IMR-90 (cell line): Measurements from ENCODE around the gene TMEM37. TPM values are rescaled to one million over a fixed set of nuclear protein-coding genes. Genes with fewer than 3 reads are reported as not detected.

Experiments
- ATAC-seq: fragments of 200-7000 bp; cut with Tn5 transposase; 2 replicates; pipeline ENCODE4 v1.9.1; 2020; ENCODE audit warnings: low read depth, mild to moderate bottlenecking, moderate library complexity
- BruUV-seq: library from RNA; stranded (reverse); fragments of 400-500 nt; replicated peaks from 2 replicates; lab custom pipeline; 2021; lab: Mats Ljungman, UMichigan
- CTCF ChIA-PET: fragments of 300-600 bp; formaldehyde crosslinking; extraction: SDS; loops from one replicate; lab custom pipeline; 2021; ENCODE audit warnings: antibody characterized with exemption; lab: Yijun Ruan, JAX
- POLR2A ChIA-PET: fragments of 300-600 bp; sonication (Branson Sonifier 250); formaldehyde crosslinking; loops from one replicate; lab custom pipeline; 2022; ENCODE audit warnings: antibody characterized with exemption; ENCODE audit not compliant: unreplicated experiment; lab: Charles Lee
- DNase-seq: peaks from one replicate; pipeline ENCODE4 v3.0.0; 2013
- H2AFZ ChIP-seq: replicated peaks from 2 replicates; pipeline ENCODE3; 2013; ENCODE audit warnings: low read length, mild to moderate bottlenecking; ENCODE audit not compliant: poor library complexity
- H2AK5ac ChIP-seq: 2 replicates; pipeline ENCODE4 v1.6.1; 2013; ENCODE audit warnings: low read depth, low read length, inconsistent platforms
- H2AK9ac ChIP-seq: replicated peaks from 2 replicates; pipeline ENCODE3; 2013; ENCODE audit warnings: mild to moderate bottlenecking, low read depth, low read length, moderate library complexity; ENCODE audit not compliant: poor library complexity
- H2BK120ac ChIP-seq: 2 replicates; pipeline ENCODE4 v1.6.1; 2013; ENCODE audit warnings: low read depth, low read length, inconsistent platforms
- H2BK15ac ChIP-seq: 3 replicates; pipeline ENCODE4 v1.6.1; 2013; ENCODE audit warnings: low read depth, low read length, inconsistent platforms
- H2BK20ac ChIP-seq: 2 replicates; pipeline ENCODE4 v1.6.1; 2013; ENCODE audit warnings: low read depth, mild to moderate bottlenecking, inconsistent platforms, low read length, moderate library complexity
- H2BK5ac ChIP-seq: 2 replicates; pipeline ENCODE4 v1.6.1; 2013; ENCODE audit warnings: mild to moderate bottlenecking, low read depth, low read length, inconsistent platforms; ENCODE audit not compliant: poor library complexity, severe bottlenecking
- H3K14ac ChIP-seq: replicated peaks from 2 replicates; pipeline ENCODE4 v1.6.1; 2013; ENCODE audit warnings: low read depth, low read length, inconsistent platforms
- H3K18ac ChIP-seq: 2 replicates; pipeline ENCODE4 v1.6.1; 2013; ENCODE audit warnings: low read depth, low read length, control low read depth
- H3K23ac ChIP-seq: 2 replicates; pipeline ENCODE4 v1.6.1; 2013; ENCODE audit warnings: low read depth, low read length, inconsistent platforms
- H3K27ac ChIP-seq: 2 replicates; pipeline ENCODE4 v1.5.1; 2013; ENCODE audit warnings: mild to moderate bottlenecking, control low read depth, low read length; ENCODE audit not compliant: insufficient read depth
- H3K27me3 ChIP-seq: 2 replicates; pipeline ENCODE4 v1.6.1; 2013; ENCODE audit warnings: low read length; ENCODE audit not compliant: control insufficient read depth, insufficient read depth
- H3K36me3 ChIP-seq: 2 replicates; pipeline ENCODE4 v1.6.1; 2013; ENCODE audit warnings: low read length, mixed read lengths; ENCODE audit not compliant: control insufficient read depth, insufficient read depth
- H3K4ac ChIP-seq: 2 replicates; pipeline ENCODE4 v1.6.1; 2013; ENCODE audit warnings: low read depth, low read length, inconsistent platforms
- H3K4me1 ChIP-seq: 2 replicates; pipeline ENCODE4 v1.6.1; 2013; ENCODE audit warnings: low read length, mixed read lengths; ENCODE audit not compliant: control insufficient read depth, insufficient read depth
- H3K4me2 ChIP-seq: 2 replicates; pipeline ENCODE4 v1.6.1; 2013; ENCODE audit warnings: low read depth, mild to moderate bottlenecking, control low read depth, low read length, moderate library complexity
- H3K4me3 ChIP-seq: 2 replicates; pipeline ENCODE4 v1.5.1; 2013; ENCODE audit warnings: low read depth, mild to moderate bottlenecking, control low read depth, low read length, moderate library complexity; ENCODE audit not compliant: insufficient read depth
- H3K56ac ChIP-seq: 2 replicates; pipeline ENCODE4 v1.6.1; 2013; ENCODE audit warnings: low read length, inconsistent platforms; ENCODE audit not compliant: insufficient read depth; ENCODE audit errors: extremely low read depth
- H3K79me1 ChIP-seq, 2 experiments: 2 replicates each; pipeline ENCODE4 v1.6.1; 2013; ENCODE audit warnings: low read length in 2 of 2, inconsistent platforms in 1 of 2, low read depth in 1 of 2
- H3K9ac ChIP-seq: 2 replicates; pipeline ENCODE4 v1.6.1; 2013; ENCODE audit warnings: low read depth, low read length, control low read depth
- H3K9me1 ChIP-seq: 2 replicates; pipeline ENCODE4 v1.6.1; 2013; ENCODE audit warnings: low read length, inconsistent platforms; ENCODE audit not compliant: insufficient read depth
- H3K9me3 ChIP-seq: 2 replicates; pipeline ENCODE4 v1.6.1; 2013; ENCODE audit warnings: low read length; ENCODE audit not compliant: control insufficient read depth, insufficient read depth
- H4K20me1 ChIP-seq: 2 replicates; pipeline ENCODE4 v1.6.1; 2013; ENCODE audit warnings: low read length, inconsistent platforms; ENCODE audit not compliant: insufficient read depth
- H4K5ac ChIP-seq: 2 replicates; pipeline ENCODE4 v1.6.1; 2013; ENCODE audit warnings: mild to moderate bottlenecking, low read depth, low read length, control low read depth
- H4K8ac ChIP-seq, 2 experiments: 2 replicates each; pipeline ENCODE4 v1.6.1; 2013; ENCODE audit warnings: low read depth in 2 of 2, low read length in 2 of 2, control low read depth in 1 of 2, inconsistent platforms in 1 of 2
- H4K91ac ChIP-seq: 2 replicates; pipeline ENCODE4 v1.6.1; 2013; ENCODE audit warnings: low read depth, low read length, inconsistent platforms; ENCODE audit not compliant: insufficient read depth
- BHLHE40 ChIP-seq: fragments of 150-350 bp; IDR thresholded peaks from 2 replicates; pipeline ENCODE4 v1.6.1; 2016; ENCODE audit warnings: mild to moderate bottlenecking, low read depth, low read length
- CEBPB ChIP-seq: IDR thresholded peaks from 2 replicates; pipeline ENCODE4 v1.6.1; 2012; ENCODE audit warnings: low read depth, low read length, improper control_type of control experiment
- CHD1 ChIP-seq: IDR thresholded peaks from 2 replicates; pipeline ENCODE4 v1.6.1; 2012; ENCODE audit warnings: low read depth, low read length, improper control_type of control experiment
- CTCF ChIP-seq: conservative IDR thresholded peaks from 2 replicates; pipeline ENCODE4 v1.5.1; 2012; ENCODE audit warnings: mild to moderate bottlenecking, low read depth, low read length, improper control_type of control experiment
- MAZ ChIP-seq: IDR thresholded peaks from 2 replicates; pipeline ENCODE4 v1.6.1; 2012; ENCODE audit warnings: low read depth, mild to moderate bottlenecking, low read length, improper control_type of control experiment, moderate library complexity, borderline replicate concordance
- NFE2L2 ChIP-seq: fragments of 150-350 bp; IDR thresholded peaks from 2 replicates; pipeline ENCODE4 v1.6.1; 2016; ENCODE audit warnings: low read depth, mild to moderate bottlenecking, low read length
- RAD21 ChIP-seq: IDR thresholded peaks from 2 replicates; pipeline ENCODE4 v1.6.1; 2012; ENCODE audit warnings: low read length, improper control_type of control experiment
- RCOR1 ChIP-seq: IDR thresholded peaks from 2 replicates; pipeline ENCODE4 v1.6.1; 2012; ENCODE audit warnings: mild to moderate bottlenecking, low read length, improper control_type of control experiment; ENCODE audit not compliant: insufficient replicate concordance
- SMC3 ChIP-seq: fragments of 150-350 bp; IDR thresholded peaks from 2 replicates; pipeline ENCODE4 v1.6.1; 2016; ENCODE audit warnings: low read depth, mild to moderate bottlenecking, antibody characterized with exemption, low read length, moderate library complexity
- USF2 ChIP-seq: fragments of 150-350 bp; IDR thresholded peaks from 2 replicates; pipeline ENCODE4 v1.6.1; 2017; ENCODE audit warnings: mild to moderate bottlenecking, antibody characterized with exemption, low read length, low read depth
- WGBS, 2 experiments: methylation state at CpG; one replicate each; pipeline versions ENCODE4 v1.1.5 to v1.1.7; 2013; ENCODE audit warnings: missing lambda C conversion rate in 2 of 2; ENCODE audit not compliant: insufficient read length in 1 of 2; ENCODE audit errors: extremely low coverage in 2 of 2; 5-methylcytosine and 5-hydroxymethylcytosine counted together
- dilution Hi-C: fragments of 300-500 bp; cut with HindIII; formaldehyde crosslinking; loops from one replicate; pipeline ENCODE4 v1.14.3; 2018; ENCODE audit warnings: low sequenced_read_pairs; ENCODE audit not compliant: unreplicated experiment
- in situ Hi-C: fragments of 300-500 bp; cut with MboI; formaldehyde crosslinking; loops from 3 replicates; pipeline ENCODE4 v1.14.3; 2019; ENCODE audit warnings: low sequenced_read_pairs, inconsistent platforms, mixed read lengths
- intact Hi-C: fragments of 100-400 bp; cut with micrococcal nuclease; formaldehyde crosslinking; loops from 2 replicates; pipeline ENCODE4 v1.10.0; 2022
- polyA plus RNA-seq, 3 experiments: library from polyadenylated mRNA; depleted of rRNA; stranded (reverse); fragments of >200 nt; gene quantifications; 2 replicates each; pipeline ENCODE4 v1.2.3, GENCODE V29; 2012; ENCODE audit warnings: low replicate concordance in 1 of 3
- total RNA-seq: library from RNA; depleted of rRNA; stranded (reverse); fragments of >200 nt; gene quantifications from 2 replicates; pipeline ENCODE4 v1.2.3, GENCODE V29; 2012

The TMEM37 gene
- total and polyA plus RNA-seq, 2 of the 4 experiments (the other 2 are of a cell fraction): under 0.01 to 0.39 TPM

- no CpG with 5 or more reads among the region's 7 CpGs for WGBS, 2 experiments
- Histone ChIP-seq H3K79me1 (no peaks in the 10 kb centered on the region), H4K5ac (no peak overlapping the region), H2BK15ac (no peak overlapping the region), H3K9me3 (no peaks in the 10 kb centered on the region), H3K56ac (no peak overlapping the region), H3K27ac (no peak overlapping the region), H2AK5ac (no peak overlapping the region), H3K4me2 (no peak overlapping the region), H2AK9ac (peak overlapping the region; percentile 33), H2BK5ac (no peak overlapping the region), H3K4ac (no peak overlapping the region), H3K18ac (no peak overlapping the region), H3K23ac (no peak overlapping the region), H4K8ac (no peak overlapping the region), H3K27me3 (no peaks in the 10 kb centered on the region; the same call in 1 of the 2 replicates), H3K36me3 (no peaks in the 10 kb centered on the region), H2BK120ac (no peak overlapping the region), H4K91ac (no peak overlapping the region), H3K4me3 (no peak overlapping the region), H3K9me1 (no peaks in the 10 kb centered on the region), H2BK20ac (no peak overlapping the region), H3K9ac (no peak overlapping the region), H4K20me1 (no peaks in the 10 kb centered on the region), H3K4me1 (no peaks in the 10 kb centered on the region), H3K14ac (no peak overlapping the region), H2AFZ (no peak overlapping the region)
- DNase-seq: peak; percentile 58
- peak; percentile 97 for ATAC-seq
- no TSS peak for BruUV-seq
- TF ChIP-seq BHLHE40 (no peak), RAD21 (peak; percentile 85), CTCF (peak; percentile 91), USF2 (no peak), RCOR1 (no peak), MAZ (no peak), CHD1 (no peak), CEBPB (no peak), NFE2L2 (no peak), SMC3 (peak; percentile 75)
- in situ Hi-C loops: no loop called here
- ChIA-PET POLR2A (no interaction called here), CTCF (interaction anchor here (0.6 to 0.8 kb wide), 2 partner anchors 50 to 1700 kb away, joined by 3 read pairs; no protein-coding TSS in a partner anchor)
- dilution Hi-C loops: no loop called here
- intact Hi-C loops: loop anchor here (1.0 to 5.0 kb wide), 3 partner anchors 69 to 395 kb away; no protein-coding TSS in a partner anchor
These were observed 24.0 kb upstream of the TMEM37 start for GRCh38 chr2:119407430-119408220.
